COLO668 (cell line): ENCODE results near the gene MACROD2.
"Not testable (repeated sequence)": the region's sequence is repeated elsewhere in the genome, so short reads cannot be mapped to it uniquely, and the experiment has no call there.

Source experiments
- DNase-seq: peaks from one replicate; lab custom pipeline; 2025; ENCODE audit not compliant: unreplicated experiment; lab: John Stamatoyannopoulos, UW

Gene MACROD2

DNA sequence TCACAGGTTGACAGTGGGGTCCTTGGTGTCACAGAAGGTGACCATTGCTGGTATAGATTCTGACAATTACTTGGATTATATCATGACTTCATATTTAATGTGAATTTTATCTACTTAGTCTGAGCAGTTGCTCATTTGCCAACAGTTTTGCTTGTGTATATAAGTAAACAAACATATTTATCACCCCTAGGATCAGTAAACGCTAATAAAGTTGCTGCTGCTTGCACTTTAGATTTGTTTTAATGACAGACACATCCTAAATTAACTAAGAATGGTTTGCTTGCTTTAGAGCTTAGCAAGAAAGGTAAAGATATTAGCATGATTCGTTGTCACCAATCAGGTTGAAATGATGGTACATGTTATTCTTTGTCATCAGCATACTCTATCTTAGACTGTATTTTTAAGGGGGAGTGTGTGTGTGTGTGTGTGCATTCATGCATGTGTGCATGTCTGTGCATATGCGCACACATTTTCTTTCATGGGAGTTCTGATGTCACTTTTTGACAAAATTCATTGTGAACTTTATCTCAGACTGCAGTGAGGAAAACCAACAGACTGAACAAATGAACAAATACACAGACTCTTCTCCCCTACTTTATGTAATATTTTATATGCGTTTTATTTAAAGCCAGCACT is 1124.7 kb downstream of the MACROD2 start:
- DNase-seq, result no peak

DNA sequence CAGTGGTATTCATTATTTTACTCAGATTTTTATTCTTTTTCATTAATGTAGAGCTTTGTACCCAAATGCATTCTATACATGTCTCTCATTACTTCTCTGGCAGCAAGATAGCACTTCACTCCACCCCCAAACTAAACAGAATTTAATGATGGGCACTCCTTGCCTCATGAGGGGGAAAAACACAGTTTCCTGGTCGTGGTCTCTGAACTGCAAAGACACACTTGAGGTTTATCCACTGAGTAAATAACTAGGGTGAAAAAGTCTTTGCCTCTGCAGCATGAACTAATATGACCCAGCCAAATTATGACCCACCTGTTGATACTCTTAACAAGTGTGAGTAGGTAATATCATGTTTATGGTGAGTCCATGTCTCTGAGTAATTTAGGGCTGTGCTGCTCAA is 1127.3 kb downstream of the MACROD2 start:
- DNase-seq, result no peak

DNA sequence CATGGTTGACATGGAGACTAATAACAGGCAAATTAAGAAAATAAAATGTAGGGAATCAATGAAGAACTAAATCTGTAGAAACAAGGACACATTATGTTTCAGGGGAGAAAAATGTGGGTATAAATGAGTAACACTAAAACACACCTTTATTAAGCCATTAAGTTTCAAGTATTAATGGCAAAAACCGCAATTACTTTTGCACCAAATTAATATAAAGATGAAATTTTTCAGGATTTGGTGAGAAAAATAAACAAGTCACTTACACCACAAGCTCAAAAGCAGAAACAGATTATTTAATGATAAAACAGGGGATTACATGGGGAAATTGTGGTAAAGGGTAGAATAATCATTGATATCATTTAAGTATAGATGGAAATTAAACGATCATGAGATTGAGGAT is 1135.9 kb downstream of the MACROD2 start:
- no peak for DNase-seq

DNA sequence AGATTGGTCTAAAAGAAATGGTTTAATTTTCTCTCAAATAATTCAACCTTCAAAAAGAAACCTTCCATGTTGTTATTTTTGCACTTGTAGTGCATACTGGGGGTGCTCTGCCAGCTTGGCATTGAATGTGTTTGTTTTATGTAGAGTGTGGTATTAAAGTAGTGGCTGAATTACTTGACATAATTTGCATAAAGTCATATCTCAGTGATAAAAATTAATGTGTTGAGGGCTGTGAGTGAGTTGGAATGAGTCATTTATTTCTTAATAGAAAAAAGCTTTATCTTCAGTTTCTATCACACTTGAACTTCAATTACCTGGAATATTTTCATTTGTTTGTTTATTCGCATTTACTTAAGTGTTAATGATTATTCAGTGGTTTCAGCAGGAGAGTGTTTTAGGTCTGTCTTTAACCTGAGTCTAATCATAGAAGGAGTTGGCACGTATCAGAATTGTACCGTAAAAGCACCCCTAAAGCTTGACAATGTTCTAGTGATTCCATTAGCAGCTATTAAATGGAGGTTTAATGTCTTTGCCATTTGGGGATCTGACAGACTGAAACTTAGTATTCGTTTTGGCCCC is 1143.3 kb downstream of the MACROD2 start:
- DNase-seq, result no peak

DNA sequence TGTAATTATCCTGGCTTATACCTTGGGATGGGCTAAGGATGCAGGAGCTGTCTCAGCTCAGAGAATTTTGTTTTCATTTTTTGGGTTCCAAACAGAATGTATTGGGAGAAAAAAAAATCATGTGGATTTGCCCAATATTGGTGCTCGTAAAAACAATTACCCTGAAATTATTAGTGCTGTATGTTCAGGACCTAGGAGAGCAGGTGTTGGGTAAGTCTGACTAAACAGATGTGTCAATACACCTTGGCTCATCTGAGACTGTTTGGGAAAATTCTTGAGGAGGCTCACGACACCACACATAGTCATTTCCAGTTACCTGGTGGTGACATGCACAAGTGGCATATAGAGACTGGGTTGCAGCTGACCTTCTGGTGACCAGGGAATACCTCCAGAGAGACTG is 1144.2 kb downstream of the MACROD2 start:
- DNase-seq, result no peak

DNA sequence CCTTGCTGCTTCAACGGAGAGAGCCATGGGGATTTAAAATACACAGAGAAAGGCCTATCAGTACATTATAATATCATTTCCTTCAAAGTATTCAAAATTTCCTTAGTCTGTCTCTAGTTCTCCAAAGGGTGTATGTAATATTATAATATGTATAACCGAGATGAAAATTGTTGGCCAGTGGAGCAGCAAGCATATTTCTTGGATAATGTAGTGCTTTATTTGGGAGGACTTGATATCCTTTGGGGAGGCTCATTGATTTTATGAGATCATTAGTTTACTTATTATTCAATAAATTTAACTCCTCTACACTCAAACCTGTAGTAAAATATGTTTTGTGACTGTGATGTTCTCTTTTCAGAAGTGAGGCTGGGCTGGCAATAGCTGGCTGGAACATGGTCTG is 1145.0 kb downstream of the MACROD2 start:
- no peak for DNase-seq

DNA sequence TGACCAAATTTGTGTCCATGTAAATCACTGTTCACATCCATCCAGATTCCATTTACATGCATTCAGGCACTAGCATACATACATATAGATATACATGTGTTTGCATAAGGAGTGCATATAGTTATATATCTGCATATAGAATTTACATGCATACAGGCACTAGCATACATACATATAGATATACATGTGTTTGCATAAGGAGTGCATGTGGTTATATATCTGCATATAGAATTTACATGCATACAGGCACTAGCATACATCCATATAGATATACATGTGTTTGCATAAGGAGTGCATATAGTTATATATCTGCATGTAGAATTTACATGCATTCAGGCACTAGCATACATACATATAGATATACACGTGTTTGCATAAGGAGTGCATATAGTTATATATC is 1145.6 kb downstream of the MACROD2 start:
- DNase-seq, result not testable (repeated sequence)

DNA sequence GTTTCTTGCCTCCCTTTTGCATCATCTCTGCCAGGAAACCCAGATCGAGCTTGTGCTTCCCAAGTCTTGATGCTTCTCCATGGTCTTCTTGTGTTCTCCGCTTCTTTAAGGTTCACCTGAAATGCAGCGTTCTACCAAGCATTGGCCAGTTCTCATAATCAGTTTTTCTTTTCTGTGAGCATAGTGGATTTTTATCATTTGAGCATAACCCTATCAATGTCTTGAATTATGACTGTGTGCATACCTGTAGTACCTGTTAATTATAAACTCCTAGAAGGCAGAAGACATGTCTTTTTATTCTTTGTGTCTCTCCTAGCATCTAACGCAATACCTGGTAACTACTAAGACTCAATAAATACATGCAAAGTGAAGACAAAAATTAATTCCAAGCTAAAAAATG is 1146.5 kb downstream of the MACROD2 start:
- DNase-seq, result no peak

DNA sequence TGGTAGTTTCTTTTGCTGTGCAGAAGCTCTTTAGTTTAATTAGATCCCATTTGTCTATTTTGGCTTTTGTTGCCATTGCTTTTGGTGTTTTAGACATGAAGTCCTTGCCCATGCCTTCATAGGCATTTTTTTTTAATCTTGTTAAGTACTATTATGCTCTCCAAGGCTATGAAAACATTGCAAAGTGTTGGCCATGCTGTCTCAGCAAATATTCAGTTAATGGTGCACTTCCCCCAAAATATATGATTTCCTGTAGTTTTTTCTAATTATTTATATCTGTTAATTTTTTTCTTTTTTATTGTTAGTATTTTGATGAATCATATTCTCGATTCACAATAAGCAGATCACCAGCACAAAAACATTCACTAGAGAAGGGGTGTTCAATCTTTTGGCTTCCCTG is 1148.2 kb downstream of the MACROD2 start:
- no peak for DNase-seq

DNA sequence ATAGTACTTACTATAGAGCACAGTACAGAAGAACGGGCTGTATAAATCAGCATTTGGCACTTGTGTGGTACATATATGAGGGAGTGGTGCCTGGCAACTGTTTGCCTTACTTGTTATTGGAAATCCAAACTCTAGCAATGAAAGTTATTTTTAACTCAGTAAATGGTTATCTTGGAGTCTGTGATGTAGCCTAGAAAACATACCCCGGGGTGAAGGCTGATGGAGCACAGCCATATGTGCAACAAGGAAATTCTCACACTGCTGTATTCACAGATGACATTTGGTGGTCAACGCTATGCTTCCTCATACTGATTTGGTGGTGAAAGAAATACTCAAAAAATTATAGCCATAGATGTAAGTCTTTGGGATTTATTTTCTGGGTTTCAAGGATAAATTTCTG is 1149.6 kb downstream of the MACROD2 start:
- no peak for DNase-seq

DNA sequence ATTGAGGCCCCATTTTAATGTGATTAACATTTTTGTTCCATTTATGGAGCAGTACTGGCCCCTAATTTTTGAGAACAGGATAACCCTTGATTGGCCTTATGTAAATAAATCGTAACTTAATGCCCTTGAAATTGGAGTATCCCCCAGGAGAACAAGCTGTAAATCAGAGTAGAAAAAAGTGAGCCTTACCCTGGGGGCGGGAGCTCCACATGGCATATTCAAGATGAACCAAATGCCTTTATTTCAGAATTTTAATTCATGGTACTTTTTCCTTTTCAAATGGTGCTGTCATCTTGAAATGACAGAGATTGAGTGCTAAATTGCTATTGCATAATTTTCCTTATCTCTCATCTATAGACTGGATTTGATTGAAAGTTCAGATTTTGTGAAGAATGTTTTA is 1151.6 kb downstream of the MACROD2 start:
- DNase-seq, result no peak

DNA sequence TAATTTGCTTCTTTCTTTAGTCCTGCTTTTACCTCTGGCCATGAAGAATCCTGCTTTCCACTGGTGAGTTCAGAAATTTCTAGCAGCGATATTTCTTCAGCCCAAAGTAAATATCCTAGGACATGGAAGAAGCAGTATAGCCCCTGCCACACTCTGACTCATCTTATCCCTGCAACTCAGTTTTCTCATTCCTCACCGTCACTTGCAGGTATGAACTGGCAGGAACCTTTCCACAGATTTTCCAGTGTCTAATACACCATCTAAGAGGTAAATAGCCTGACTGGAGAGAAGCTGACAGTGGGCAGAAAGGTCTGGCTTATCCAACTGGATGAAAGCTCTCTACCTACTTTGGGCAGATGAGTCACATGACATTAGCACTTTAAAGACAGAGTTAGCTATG is 1158.8 kb downstream of the MACROD2 start:
- no peak for DNase-seq

DNA sequence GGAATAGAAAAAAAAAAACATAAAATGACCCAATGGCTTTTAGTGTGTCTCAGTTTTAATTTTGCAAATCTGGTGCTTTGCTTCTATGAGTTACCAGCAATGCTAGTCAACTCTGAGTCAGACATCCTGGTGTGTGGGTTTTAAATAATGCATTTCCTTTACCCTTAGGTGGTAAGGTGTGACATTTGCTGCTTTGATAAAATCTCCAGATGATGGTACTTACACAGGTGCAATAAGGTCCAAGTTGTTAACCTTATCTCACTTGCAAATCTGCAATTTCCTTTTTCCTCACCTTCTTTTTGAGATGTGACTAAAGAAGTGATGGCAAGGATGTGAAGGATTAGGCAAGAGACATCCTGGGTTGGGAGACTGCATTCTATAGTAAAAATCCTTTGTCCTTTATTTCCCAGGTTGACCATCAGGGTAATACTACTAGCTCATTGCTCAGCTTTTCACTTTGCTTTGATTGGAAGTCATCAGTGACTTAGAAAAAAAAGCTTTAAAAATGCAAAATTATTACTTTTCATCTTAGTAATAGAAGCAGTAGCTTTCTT is 1160.6 kb downstream of the MACROD2 start:
- no peak for DNase-seq

DNA sequence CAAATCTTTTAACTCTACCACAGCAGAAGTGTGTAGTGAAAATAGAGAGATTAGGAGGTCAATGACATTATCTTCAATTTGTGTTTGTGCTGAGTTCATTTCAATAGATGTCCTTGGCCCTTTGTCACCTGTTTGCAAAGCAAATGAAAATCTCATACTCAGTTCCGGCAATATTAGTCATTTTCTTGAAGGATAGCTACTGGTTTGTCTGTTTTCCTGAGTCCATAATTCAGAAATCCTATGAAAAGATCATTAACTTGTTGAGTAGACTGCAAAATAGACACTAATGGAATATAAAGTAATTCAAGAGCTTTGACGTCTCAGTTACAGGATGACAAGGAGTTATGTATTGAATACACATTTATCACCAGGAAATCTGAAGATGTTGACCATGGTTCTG is 1163.2 kb downstream of the MACROD2 start:
- no peak for DNase-seq

DNA sequence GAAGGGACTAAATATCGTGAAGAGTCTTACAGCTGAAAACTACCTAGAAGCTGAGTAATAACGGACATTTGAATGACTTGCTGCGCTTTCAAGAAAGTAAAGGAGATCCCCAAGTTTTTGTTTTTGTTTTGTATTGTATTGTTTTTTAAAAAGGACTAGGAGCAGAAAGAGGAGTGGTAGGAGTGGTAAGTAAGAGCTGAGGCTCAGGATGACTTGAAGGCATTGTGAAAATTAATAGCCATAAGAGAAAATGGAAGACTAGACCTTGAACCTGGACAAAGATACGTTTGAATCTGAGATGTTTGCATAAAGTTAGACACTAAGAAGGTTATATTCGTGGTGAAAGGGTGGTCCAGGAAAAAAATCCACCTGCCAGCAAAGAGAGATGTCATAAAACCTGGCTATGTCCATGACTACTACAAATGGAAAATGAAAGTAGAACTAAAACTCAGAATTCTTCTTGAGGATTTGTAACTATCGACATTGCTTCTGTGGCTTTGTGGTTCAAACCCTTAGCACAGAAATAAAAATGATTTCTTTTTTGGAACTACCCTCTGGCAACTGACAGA is 1166.8 kb downstream of the MACROD2 start:
- DNase-seq, result no peak

DNA sequence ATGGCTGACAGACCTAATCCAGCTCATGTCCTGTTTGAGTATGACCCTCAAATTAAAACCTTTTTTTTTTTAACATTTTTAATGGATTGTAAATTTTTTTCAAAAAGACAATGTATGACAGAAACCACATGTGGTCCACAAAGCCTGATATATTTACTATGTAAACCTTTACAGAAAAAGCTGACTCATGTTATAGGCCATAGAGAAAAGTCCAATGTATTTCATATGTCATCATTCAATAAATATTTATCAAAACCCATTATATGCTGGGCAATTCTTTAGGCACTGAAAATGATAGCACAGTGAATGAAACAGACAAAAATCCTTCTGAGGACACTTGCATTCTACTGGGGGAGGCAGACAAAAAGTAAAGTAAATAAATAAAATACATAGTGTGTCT is 1168.3 kb downstream of the MACROD2 start:
- DNase-seq, result no peak

DNA sequence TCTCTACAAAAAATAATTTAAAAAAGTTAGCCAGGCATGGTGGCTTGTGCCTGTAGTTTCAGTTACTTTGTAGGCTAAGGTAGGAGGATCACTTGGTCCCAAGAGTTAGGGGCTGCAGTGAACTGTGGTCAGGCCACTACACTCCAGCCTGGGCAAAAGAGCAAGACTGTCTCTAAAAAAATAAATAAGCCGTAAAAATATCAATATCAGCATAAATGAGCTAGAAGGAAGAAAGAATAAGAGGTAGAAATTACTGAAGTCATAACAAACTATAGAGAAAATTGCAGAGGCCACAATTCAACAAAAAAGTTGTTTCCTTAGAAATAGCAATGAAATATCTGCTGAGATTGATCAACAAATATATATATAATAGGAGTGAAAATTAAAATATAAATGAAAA is 1169.4 kb downstream of the MACROD2 start:
- no peak for DNase-seq

DNA sequence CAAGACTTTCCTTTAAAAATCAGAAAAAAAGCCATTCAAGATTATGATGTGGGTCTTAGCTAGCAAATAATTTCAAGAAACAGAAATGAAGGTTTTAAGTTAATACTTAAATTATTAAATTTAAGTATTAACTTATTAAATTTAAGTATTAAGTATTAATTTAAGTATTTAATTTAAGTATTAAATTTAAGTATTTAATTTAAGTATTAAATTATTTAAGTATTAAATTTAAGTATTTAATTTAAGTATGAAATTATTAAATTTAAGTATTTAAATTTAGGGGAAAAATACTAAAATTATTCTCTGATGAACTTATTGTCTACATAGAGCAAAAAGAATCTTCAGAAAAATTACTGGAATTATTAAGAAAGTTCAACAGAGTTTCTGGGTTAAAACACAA is 1171.4 kb downstream of the MACROD2 start:
- DNase-seq, result no peak

DNA sequence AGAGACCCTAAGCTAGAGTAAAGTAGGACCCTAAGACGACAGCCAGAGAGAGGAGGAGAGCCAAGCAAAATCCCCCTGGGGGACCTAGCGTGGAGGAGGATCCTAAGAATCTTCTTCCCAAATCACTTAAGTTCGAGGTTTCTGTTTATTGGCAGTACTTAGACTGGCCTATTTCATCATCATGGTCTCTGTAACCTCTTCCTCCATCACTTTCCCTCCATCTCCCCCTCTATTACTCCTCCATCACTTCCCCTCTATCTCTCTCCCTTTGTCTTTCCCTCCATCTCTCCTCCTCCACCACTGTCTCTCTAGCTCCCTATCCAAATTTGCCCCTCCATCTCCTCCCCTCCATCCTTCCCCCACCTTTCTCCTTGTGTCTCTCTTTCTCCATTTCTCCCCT is 1175.7 kb downstream of the MACROD2 start:
- no peak for DNase-seq

DNA sequence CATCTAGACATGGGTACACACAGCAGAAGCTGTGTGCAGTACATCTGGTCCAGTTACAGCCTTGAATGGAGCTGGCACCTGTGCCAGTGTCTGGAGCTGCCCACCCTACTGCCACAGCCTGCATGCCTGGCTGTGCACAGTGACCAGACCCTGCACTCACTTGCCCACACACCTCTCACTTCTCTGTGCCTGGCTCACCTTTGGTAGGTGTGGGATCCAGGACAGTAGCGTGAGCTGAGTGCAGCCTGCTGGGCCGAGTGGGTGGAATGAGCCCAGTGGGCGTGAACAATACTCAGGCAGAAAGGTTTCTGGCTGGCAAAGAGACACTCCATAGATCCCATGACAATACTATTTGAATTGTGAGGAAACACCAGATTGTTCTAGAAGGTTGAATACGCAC is 1181.6 kb downstream of the MACROD2 start:
- DNase-seq, result no peak

DNA sequence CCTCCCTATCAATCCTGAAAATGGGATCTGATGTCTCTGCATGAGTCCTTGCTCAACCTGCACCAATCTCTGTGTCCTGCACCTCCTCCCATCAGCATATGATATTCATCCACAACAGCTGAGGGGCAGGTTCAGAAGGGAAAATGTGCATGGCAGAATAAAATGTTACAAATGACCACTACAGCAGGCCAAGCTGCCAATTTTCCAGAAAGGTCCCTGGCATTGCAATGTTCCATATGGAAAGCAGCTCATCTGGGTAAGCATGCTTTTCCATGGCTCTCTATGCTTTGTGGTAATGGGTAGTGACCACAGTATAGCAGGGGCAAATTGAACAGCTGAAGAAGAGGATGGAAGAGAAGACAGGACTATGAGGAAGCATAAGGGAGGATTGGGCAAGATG is 1183.3 kb downstream of the MACROD2 start:
- no peak for DNase-seq

DNA sequence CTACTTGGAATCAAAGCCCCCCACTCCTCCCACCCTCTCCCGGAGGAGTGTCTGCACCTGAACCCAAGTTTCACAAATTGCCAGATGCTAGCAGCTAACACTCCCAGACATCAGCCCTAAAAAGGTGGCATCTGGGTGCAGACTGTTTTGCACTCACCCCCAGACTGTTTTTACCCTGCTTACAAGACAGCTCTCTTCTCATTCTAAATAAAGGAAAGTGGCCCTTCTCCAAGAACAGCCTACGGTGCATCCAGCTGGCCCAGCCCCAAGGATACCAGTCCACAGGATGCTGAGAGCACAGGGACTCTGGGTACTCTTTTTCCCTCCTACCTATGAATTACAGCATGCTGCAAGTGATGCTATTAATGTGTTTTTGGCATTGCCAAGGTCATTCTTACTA is 1184.1 kb downstream of the MACROD2 start:
- DNase-seq, result no peak

DNA sequence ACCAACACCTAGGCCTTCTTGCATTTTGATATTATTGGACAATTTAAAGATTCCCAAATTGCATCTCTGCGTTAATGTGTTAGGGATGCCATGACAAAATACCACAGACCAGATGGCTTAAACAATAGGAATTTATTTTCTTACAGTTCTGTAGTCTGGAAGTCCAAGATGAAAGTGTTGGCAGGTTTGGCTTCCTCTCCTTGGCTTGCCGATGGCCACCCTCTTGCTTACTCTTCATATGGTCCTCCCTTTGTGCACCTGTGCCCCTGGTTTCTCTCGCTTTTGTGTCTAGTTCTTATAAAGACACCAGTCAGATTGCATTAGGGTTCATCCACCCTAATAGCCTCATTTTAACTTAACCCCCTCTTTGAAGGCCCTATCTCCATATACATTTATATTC is 1184.5 kb downstream of the MACROD2 start:
- no peak for DNase-seq
